Measurements from ENCODE around the gene ATP2B2. TPM values are rescaled to one million over a fixed set of nuclear protein-coding genes. Genes with fewer than 3 reads are reported as not detected.

Gene ATP2B2
- polyA plus RNA-seq, 1 experiment = not detected

DNA sequence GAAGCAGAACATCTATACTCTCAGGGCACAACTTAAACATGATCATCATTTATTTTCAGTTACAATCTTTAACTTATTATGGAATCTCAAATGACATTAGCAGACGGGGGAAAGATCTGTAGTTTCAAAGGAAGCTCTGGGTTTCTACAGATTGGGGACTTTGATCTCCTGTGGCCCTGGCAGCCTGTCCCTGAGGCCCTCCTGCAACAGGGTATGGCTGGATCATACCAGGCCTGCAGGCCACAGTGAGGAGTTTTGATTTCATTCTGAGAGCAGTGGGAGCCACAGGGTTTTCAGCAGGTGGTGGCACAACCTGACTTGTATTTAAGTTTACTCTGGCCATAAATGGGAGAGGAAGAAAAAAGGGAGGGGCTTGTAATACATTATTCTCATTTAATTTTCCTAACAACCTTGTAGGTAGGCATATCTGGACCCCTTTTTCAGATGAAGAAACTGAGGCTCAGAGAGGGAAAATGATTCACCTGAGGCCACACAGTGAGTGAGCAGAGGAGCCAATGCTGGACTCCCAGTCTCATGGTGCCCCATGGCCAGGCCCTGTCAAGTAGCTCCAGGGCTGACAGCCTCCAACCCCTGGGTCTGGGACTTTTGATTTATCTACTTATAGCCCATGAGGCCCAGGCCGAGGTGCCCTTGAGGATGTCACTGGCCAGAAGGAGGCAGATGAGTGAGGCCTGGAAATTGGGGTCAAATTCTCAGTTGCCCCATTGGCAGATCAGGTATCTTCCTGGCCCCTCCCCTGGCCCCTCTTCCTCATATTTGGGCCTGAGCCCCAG, 71.0 kb downstream of the ATP2B2 start:
- TF ChIP-seq, protein P1, sequence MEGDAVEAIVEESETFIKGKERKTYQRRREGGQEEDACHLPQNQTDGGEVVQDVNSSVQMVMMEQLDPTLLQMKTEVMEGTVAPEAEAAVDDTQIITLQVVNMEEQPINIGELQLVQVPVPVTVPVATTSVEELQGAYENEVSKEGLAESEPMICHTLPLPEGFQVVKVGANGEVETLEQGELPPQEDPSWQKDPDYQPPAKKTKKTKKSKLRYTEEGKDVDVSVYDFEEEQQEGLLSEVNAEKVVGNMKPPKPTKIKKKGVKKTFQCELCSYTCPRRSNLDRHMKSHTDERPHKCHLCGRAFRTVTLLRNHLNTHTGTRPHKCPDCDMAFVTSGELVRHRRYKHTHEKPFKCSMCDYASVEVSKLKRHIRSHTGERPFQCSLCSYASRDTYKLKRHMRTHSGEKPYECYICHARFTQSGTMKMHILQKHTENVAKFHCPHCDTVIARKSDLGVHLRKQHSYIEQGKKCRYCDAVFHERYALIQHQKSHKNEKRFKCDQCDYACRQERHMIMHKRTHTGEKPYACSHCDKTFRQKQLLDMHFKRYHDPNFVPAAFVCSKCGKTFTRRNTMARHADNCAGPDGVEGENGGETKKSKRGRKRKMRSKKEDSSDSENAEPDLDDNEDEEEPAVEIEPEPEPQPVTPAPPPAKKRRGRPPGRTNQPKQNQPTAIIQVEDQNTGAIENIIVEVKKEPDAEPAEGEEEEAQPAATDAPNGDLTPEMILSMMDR (IDR thresholded peaks at IDR 0.05; ENCODE audit: insufficient read depth, low read depth, low read length) = no peak
- Histone ChIP-seq H3K36me3 (ENCODE audit: control insufficient read depth, insufficient read depth, low read length) (no peaks in the 10 kb centered on the region), H3K4me3 (ENCODE audit: low read depth, low read length) (no peak overlapping the region), H3K27me3 (ENCODE audit: control insufficient read depth, insufficient read depth, low read length) (0 out of 2 replicates have a peak, but pooled peaks cover 3% of the 10 kb centered on the region)
- ChIA-PET POLR2A (no interaction called here), CTCF (no interaction called here)
- no peak for DNase-seq (ENCODE audit: low read depth)

DNA sequence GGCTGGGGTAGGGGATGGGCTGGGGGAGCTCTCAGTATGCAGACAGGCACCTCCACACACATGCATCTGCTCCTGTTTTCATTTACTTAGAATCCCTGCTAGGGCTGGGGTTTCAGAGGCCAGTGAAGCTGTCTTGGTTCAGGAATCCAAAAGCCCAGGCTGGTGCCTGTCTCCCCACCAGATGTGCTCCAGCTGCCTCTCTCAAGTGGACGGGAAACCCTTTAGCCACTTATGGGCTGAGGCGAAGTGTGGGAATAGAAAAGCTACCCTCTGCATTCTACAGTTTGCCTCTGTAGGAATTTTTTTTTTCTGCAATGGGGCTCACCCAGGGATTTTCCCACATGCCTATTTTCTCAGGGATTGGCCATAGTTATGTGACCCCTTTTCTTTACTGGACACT, 72.5 kb downstream of the ATP2B2 start:
- ChIA-PET POLR2A (no interaction called here), CTCF (interaction anchor here (0.5 to 1.2 kb wide), 4 partner anchors 8 to 58 kb away, joined by 3 to 8 read pairs (median 3); no protein-coding TSS in a partner anchor)
- Histone ChIP-seq H3K36me3 (ENCODE audit: control insufficient read depth, insufficient read depth, low read length) (no peaks in the 10 kb centered on the region), H3K4me3 (ENCODE audit: low read depth, low read length) (no peak overlapping the region), H3K27me3 (ENCODE audit: control insufficient read depth, insufficient read depth, low read length) (peaks cover 6% of the 10 kb centered on the region; the same call in 1 of the 2 replicates)
- TF ChIP-seq, protein P1 (IDR thresholded peaks at IDR 0.05; ENCODE audit: insufficient read depth, low read depth, low read length) = no peak
- no peak for DNase-seq (ENCODE audit: low read depth)

DNA sequence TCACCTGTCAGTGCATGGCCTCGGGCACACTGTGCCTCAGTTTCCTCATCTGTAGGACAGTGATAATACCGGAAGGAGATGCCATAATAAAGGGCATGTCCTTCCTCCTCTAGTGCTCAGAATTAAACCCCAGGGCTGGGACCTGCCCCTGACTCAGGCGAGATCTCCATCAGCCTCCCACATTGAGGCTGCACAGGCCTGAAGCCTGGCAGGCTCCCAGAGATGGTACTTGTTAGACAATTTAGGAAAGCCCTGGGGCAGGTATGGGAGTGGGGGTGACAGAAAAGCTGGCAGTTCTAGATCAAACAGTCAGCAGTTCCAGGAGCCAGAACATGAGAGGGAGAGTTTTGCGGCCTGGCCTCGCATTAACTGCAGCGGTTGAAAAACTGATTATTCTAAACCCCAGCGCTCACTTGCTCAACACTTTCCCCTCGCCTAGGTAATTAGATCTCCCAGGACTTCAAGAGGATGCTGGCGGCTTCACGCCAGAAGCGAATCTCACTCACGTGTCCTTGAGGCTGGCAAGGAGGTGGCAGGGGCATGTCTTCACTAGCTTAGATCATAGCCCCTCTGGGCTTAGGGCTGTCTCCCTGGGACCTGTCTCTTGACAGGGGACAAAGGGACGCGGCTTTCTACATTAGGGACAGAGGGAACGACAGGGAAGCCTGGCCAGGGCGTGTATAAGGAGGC, 73.1 kb downstream of the ATP2B2 start:
- DNase-seq (ENCODE audit: low read depth) = no peak
- POLR2A ChIA-PET = no interaction called here
- CTCF ChIA-PET = interaction anchor here (0.5 to 1.2 kb wide), 4 partner anchors 12 to 58 kb away, joined by 3 to 8 read pairs (median 3); no protein-coding TSS in a partner anchor
- Histone ChIP-seq H3K36me3 (ENCODE audit: control insufficient read depth, insufficient read depth, low read length) (no peaks in the 10 kb centered on the region), H3K27me3 (ENCODE audit: control insufficient read depth, insufficient read depth, low read length) (peaks cover 6% of the 10 kb centered on the region; the same call in 1 of the 2 replicates), H3K4me3 (ENCODE audit: low read depth, low read length) (no peak overlapping the region)
- TF ChIP-seq, protein P1 (IDR thresholded peaks at IDR 0.05; ENCODE audit: insufficient read depth, low read depth, low read length) = no peak

DNA sequence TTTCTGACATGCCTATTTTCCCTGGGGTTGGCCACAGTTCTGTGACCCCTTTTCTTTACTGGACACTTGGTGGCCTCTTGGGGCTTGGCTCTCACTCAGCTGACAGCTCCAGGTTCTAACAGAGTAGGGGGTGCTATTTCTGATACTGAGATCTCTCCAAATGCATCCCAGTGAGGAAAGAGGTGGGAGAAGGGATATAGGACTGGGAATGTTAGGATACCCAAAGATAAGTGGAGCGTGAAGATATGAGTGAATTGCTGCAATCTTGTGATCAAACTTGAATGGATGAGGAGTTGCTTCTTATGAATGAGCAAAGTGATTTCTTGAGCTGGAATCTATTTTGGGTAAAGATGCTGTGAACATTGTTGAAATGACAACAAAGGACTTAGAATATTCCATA, 74.6 kb downstream of the ATP2B2 start:
- H3K4me3 ChIP-seq (ENCODE audit: low read depth, low read length) = no peak overlapping the region
- CTCF ChIA-PET = interaction anchor here (1.9 kb wide), 1 partner anchor 13 kb away, joined by 4 read pairs; no protein-coding TSS in a partner anchor
- POLR2A ChIA-PET = no interaction called here
- peaks cover 7% of the 10 kb centered on the region; the same call in 1 of the 2 replicates for H3K27me3 ChIP-seq (ENCODE audit: control insufficient read depth, insufficient read depth, low read length)
- no peaks in the 10 kb centered on the region for H3K36me3 ChIP-seq (ENCODE audit: control insufficient read depth, insufficient read depth, low read length)
- TF ChIP-seq, protein P1 (IDR thresholded peaks at IDR 0.05; ENCODE audit: insufficient read depth, low read depth, low read length) = no peak
- no peak for DNase-seq (ENCODE audit: low read depth)

DNA sequence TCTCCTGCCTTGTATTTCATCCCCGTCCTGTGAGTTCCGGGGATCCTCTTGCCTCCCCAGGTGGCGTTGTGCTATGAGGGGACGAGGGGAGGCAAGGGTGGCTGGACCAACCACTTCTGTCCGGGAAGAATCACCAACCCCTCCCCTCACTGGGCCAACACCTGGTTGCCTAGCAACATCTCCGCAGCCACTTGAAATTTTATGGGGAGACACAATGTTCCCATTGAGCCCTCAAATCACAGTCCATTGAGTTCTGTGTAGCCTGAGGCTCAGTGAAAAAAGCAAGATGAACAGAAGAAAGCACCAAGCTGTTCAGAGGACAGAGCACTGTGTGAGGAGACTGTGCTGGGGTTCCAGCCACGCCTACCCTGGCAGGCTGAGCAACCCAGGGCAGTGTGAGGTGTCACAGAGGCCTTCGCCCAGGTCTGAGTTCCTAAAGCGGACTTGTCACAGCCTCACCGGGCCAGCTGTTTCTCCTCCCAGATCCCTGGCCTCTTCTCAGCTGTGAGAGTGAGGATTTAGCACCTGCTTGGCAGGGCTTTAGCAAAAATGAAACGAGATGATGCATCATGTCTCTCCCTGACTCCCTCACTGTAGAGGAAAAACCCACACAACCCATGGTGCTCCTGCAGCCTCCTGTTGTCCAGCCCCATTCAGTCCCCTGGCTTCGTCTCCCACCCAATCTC, 76.8 kb downstream of the ATP2B2 start:
- POLR2A ChIA-PET = no interaction called here
- TF ChIP-seq, protein P1 (IDR thresholded peaks at IDR 0.05; ENCODE audit: insufficient read depth, low read depth, low read length) = no peak
- H3K4me3 ChIP-seq (ENCODE audit: low read depth, low read length) = no peak overlapping the region
- no peaks in the 10 kb centered on the region for H3K36me3 ChIP-seq (ENCODE audit: control insufficient read depth, insufficient read depth, low read length)
- CTCF ChIA-PET = no interaction called here
- H3K27me3 ChIP-seq (ENCODE audit: control insufficient read depth, insufficient read depth, low read length) = peaks cover 9% of the 10 kb centered on the region; the same call in 1 of the 2 replicates
- DNase-seq (ENCODE audit: low read depth) = no peak

All from BJ (cell line).